Neural crest cell (in vitro differentiated cells): Measurements from ENCODE around the gene PPIL3. TPM values are rescaled to one million over a fixed set of nuclear protein-coding genes. Genes with fewer than 3 reads are reported as not detected.

Source experiments
- DNase-seq: peaks from one replicate; pipeline ENCODE4 v3.0.0; 2021; ENCODE audit warnings: low read depth, mixed read lengths, low spot score
- H3K27ac Mint-ChIP-seq: one replicate; pipeline ENCODE4 v1.8.0; 2021; ENCODE audit warnings: mild to moderate bottlenecking, mixed read lengths; ENCODE audit not compliant: unreplicated experiment
- H3K27me3 Mint-ChIP-seq: 2 replicates; pipeline ENCODE4 v1.8.0; 2021; ENCODE audit warnings: low read depth, mild to moderate bottlenecking, mixed read lengths
- H3K36me3 Mint-ChIP-seq: 2 replicates; pipeline ENCODE4 v1.8.0; 2021; ENCODE audit warnings: low read depth, mild to moderate bottlenecking, mixed read lengths
- H3K4me1 Mint-ChIP-seq: 2 replicates; pipeline ENCODE4 v1.8.0; 2021; ENCODE audit warnings: mixed read lengths
- H3K4me3 Mint-ChIP-seq: one replicate; pipeline ENCODE4 v1.8.0; 2021; ENCODE audit warnings: mild to moderate bottlenecking, mixed read lengths
- H3K9me3 Mint-ChIP-seq: 2 replicates; pipeline ENCODE4 v1.8.0; 2021; ENCODE audit warnings: mixed read lengths
- total RNA-seq: library from RNA; stranded (reverse); gene quantifications from 2 replicates; pipeline ENCODE4 v1.2.1, GENCODE V29; 2021
- TF ChIP-seq, protein P1 (sequence below): fragments of 200-600 bp; sonication (generic); conservative IDR thresholded peaks from 2 replicates; pipeline ENCODE4 v1.5.0; 2021; ENCODE audit warnings: antibody characterized with exemption, mild to moderate bottlenecking

The PPIL3 gene
- total RNA-seq, 1 donor from 2014 or later, result 59.7 TPM

DNA sequence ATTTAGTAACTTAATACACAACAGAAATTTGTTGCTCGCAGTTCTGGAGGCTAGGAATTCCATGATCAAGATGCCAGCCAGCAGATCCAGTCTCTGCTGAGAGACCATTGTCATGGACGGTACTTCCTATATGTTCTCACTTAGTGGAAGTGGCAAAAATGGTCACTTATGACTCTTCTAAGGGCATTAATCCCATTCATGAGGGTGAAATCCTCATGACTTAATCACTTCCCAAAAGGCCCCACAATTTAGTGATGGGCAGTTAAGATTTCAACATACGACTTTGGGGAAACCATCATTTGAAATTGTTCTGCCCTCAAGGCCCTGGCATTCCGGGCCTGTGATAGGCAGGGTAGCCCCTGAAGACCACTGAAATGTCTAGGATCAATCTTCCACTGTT, 54.2 kb downstream of the PPIL3 start:
- Mint-ChIP-seq H3K9me3 (no peaks in the 10 kb centered on the region), H3K4me1 (no peaks in the 10 kb centered on the region), H3K4me3 (no peak overlapping the region), H3K27ac (no peak overlapping the region), H3K36me3 (no peaks in the 10 kb centered on the region), H3K27me3 (no peaks in the 10 kb centered on the region)
- no peak for DNase-seq
- TF ChIP-seq, protein P1, sequence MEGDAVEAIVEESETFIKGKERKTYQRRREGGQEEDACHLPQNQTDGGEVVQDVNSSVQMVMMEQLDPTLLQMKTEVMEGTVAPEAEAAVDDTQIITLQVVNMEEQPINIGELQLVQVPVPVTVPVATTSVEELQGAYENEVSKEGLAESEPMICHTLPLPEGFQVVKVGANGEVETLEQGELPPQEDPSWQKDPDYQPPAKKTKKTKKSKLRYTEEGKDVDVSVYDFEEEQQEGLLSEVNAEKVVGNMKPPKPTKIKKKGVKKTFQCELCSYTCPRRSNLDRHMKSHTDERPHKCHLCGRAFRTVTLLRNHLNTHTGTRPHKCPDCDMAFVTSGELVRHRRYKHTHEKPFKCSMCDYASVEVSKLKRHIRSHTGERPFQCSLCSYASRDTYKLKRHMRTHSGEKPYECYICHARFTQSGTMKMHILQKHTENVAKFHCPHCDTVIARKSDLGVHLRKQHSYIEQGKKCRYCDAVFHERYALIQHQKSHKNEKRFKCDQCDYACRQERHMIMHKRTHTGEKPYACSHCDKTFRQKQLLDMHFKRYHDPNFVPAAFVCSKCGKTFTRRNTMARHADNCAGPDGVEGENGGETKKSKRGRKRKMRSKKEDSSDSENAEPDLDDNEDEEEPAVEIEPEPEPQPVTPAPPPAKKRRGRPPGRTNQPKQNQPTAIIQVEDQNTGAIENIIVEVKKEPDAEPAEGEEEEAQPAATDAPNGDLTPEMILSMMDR, result no peak

DNA sequence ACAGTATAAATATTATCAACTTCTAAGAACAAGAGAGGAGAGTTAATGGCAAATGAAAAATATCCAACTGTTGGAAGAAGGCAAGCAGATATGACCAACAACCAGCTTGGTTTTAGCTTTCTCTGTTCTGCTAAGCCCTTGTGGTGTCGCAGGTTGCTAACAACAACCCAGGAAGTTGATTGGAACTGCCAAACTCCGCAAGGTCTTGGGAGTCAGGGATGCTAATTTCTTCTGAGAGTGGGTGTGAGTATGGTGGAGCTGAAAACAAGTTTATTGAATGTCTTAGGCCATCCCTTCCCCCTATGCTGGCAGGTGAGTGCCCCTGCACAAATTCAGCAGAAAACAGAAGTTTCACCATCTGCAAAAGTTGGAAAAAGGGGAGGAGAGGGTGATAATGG, 59.6 kb downstream of the PPIL3 start:
- no peaks in the 10 kb centered on the region for H3K27me3 Mint-ChIP-seq
- H3K9me3 Mint-ChIP-seq, result no peaks in the 10 kb centered on the region
- no peaks in the 10 kb centered on the region for H3K4me1 Mint-ChIP-seq
- TF ChIP-seq, protein P1, result no peak
- H3K4me3 Mint-ChIP-seq, result no peak overlapping the region
- no peaks in the 10 kb centered on the region for H3K36me3 Mint-ChIP-seq
- DNase-seq, result no peak
- H3K27ac Mint-ChIP-seq, result no peak overlapping the region

DNA sequence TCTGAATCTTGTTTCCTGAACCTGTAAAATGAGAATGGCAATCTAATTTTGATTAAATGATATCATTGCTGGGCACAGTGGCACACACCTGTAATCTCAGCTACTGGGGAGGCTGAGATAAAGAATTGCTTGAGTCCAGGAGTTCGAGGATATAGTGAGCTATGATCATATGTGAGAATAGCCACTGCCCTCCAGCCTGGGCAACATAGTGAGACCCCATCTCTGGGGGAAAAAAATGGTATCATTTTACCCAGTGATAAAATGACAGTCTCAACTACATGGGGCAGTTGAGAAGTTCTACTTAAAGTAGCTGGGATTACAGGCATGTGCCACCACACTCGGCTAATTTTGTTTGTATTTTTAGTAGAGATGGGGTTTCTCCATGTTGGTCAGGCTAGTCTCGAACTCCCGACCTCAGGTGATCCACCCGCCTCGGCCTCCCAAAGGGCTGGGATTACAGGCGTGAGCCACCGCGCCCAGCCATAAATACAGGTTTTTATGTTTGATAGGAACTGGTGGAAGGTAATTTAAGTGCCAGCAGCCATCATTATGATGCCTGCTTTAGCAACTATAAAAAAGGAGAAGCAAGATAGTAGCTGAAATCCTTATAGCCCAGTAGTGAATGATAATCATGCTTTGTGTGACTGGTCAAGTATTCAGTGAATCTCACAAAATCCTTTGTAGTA, 60.2 kb downstream of the PPIL3 start:
- no peak overlapping the region for H3K4me3 Mint-ChIP-seq
- no peaks in the 10 kb centered on the region for H3K36me3 Mint-ChIP-seq
- TF ChIP-seq, protein P1, result no peak
- H3K9me3 Mint-ChIP-seq, result no peaks in the 10 kb centered on the region
- no peaks in the 10 kb centered on the region for H3K27me3 Mint-ChIP-seq
- H3K4me1 Mint-ChIP-seq, result no peaks in the 10 kb centered on the region
- no peak for DNase-seq
- no peak overlapping the region for H3K27ac Mint-ChIP-seq

GRCh38 chr2:200828104-200828503, 60.8 kb downstream of the PPIL3 start:
- H3K27ac Mint-ChIP-seq, result no peak overlapping the region
- no peak for DNase-seq
- H3K36me3 Mint-ChIP-seq, result no peaks in the 10 kb centered on the region
- no peaks in the 10 kb centered on the region for H3K4me1 Mint-ChIP-seq
- no peaks in the 10 kb centered on the region for H3K9me3 Mint-ChIP-seq
- H3K4me3 Mint-ChIP-seq, result no peak overlapping the region
- TF ChIP-seq, protein P1, result no peak
- H3K27me3 Mint-ChIP-seq, result no peaks in the 10 kb centered on the region

- DNase-seq, result no peak
- TF ChIP-seq, protein P1, result no peak
- Mint-ChIP-seq H3K9me3 (no peaks in the 10 kb centered on the region), H3K4me1 (no peaks in the 10 kb centered on the region), H3K36me3 (peaks cover 16% of the 10 kb centered on the region), H3K4me3 (no peak overlapping the region), H3K27ac (no peak overlapping the region), H3K27me3 (no peaks in the 10 kb centered on the region)
Observed at GRCh38 chr2:200821686-200822245, 67.1 kb downstream of the PPIL3 start.

Other genes starting within 250 kb of the PPIL3 start
- 424 and 433 TPM in 2 replicates for gene BZW1, start 77.2 kb downstream of the PPIL3 start, total RNA-seq
- gene CLK1, start 24.4 kb downstream of the PPIL3 start, total RNA-seq, result 69.2 and 71.5 TPM in 2 replicates
- gene NIF3L1, start 294 bp upstream of the PPIL3 start, total RNA-seq, result 49.8 and 50.6 TPM in 2 replicates
- gene ORC2, start 74.6 kb upstream of the PPIL3 start, total RNA-seq, result 30.9 and 40.3 TPM in 2 replicates
- gene HYCC2, start 182.6 kb upstream of the PPIL3 start, total RNA-seq, result 14.6 and 17.4 TPM in 2 replicates
- gene NDUFB3, start 182.9 kb upstream of the PPIL3 start, total RNA-seq, result 87.1 and 93.5 TPM in 2 replicates
- 14.4 and 16.7 TPM in 2 replicates for gene CFLAR, start 227.1 kb upstream of the PPIL3 start, total RNA-seq